Measurements from ENCODE around the gene SEC11C.

GRCh38 chr18:59096098-59096789, 43.4 kb upstream of the SEC11C start:
- TF ChIP-seq, protein P1, sequence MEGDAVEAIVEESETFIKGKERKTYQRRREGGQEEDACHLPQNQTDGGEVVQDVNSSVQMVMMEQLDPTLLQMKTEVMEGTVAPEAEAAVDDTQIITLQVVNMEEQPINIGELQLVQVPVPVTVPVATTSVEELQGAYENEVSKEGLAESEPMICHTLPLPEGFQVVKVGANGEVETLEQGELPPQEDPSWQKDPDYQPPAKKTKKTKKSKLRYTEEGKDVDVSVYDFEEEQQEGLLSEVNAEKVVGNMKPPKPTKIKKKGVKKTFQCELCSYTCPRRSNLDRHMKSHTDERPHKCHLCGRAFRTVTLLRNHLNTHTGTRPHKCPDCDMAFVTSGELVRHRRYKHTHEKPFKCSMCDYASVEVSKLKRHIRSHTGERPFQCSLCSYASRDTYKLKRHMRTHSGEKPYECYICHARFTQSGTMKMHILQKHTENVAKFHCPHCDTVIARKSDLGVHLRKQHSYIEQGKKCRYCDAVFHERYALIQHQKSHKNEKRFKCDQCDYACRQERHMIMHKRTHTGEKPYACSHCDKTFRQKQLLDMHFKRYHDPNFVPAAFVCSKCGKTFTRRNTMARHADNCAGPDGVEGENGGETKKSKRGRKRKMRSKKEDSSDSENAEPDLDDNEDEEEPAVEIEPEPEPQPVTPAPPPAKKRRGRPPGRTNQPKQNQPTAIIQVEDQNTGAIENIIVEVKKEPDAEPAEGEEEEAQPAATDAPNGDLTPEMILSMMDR (IDR thresholded peaks at IDR 0.05): no peak
- no peak for TF ChIP-seq POLR2A (IDR thresholded peaks at IDR 0.05)

All from adrenal gland (tissue), 5 donors.